ENCODE data around the gene HBE1. TPM values are rescaled to one million over a fixed set of nuclear protein-coding genes. Genes with fewer than 3 reads are reported as not detected.

Gene HBE1
- total and polyA plus RNA-seq, 9 donors = 0.38 to 2.2 (median 0.62) TPM; not detected in 5

- TF ChIP-seq POLR2A (IDR thresholded peaks at IDR 0.05) (no peak), CTCF (IDR thresholded peaks at IDR 0.05) (no peak), EP300 (IDR thresholded peaks at IDR 0.05) (no peak)
- H3K9me3 ChIP-seq = no peaks in the 10 kb centered on the region
- H3K4me1 ChIP-seq (ENCODE audit: insufficient read depth) = no peaks in the 10 kb centered on the region
- no peaks in the 10 kb centered on the region for H3K27me3 ChIP-seq
- DNase-seq = no peak
- no peak within 1 kb of the TSS for H3K27ac ChIP-seq
- no peak within 1 kb of the TSS for H3K4me3 ChIP-seq
- H3K36me3 ChIP-seq = no peaks in the 10 kb centered on the region
- 4 to 30% (median 10%) methylated on average over 2 of the region's 2 CpGs for WGBS, 3 donors
- intact Hi-C loops (cut with DNase I) = no loop called here
Observed at GRCh38 chr11:5234381-5234834, 35.3 kb downstream of the HBE1 start, which contains the start of gene HBD. HBD (minus strand) TSS chr11:5234483; CDS start chr11:5234433, 50 bp downstream.

DNA sequence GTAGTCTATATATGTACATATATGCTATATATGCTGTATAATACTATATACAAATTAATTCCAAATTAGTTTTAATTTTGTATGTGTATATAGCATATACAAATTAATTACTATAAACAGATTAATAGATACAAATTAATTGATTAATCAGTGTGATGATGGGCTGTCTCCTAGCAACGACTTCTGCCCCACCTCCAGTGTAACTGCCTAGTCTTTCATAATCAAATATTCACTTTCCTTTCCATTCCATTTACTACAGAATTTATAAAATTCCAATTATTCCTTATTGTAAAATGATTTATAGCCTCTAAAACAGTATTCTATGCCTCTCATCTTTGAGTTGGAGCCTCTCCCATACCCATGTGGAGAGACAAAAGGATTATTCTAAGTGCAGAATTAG is 36.4 kb downstream of the HBE1 start:
- no peaks in the 10 kb centered on the region for H3K27me3 ChIP-seq
- no peaks in the 10 kb centered on the region for H3K4me1 ChIP-seq (ENCODE audit: insufficient read depth)
- H3K4me3 ChIP-seq = no peak overlapping the region
- intact Hi-C loops (cut with DNase I) = no loop called here
- no peaks in the 10 kb centered on the region for H3K36me3 ChIP-seq
- 88 to 95% (median 94%) methylated on average over 1 of the region's 1 CpG for WGBS, 3 donors
- H3K27ac ChIP-seq = no peak overlapping the region
- no peak for DNase-seq
- H3K9me3 ChIP-seq = no peaks in the 10 kb centered on the region
- TF ChIP-seq CTCF (IDR thresholded peaks at IDR 0.05) (no peak), EP300 (IDR thresholded peaks at IDR 0.05) (no peak), POLR2A (IDR thresholded peaks at IDR 0.05) (no peak)

- WGBS, 3 donors = 97 to 100% (median 98%) methylated on average over 2 of the region's 2 CpGs
- no peak overlapping the region for H3K4me3 ChIP-seq
- H3K4me1 ChIP-seq (ENCODE audit: insufficient read depth) = no peaks in the 10 kb centered on the region
- no peaks in the 10 kb centered on the region for H3K27me3 ChIP-seq
- no peaks in the 10 kb centered on the region for H3K9me3 ChIP-seq
- DNase-seq = no peak
- H3K36me3 ChIP-seq = no peaks in the 10 kb centered on the region
- H3K27ac ChIP-seq = no peak overlapping the region
- intact Hi-C loops (cut with DNase I) = no loop called here
- no peak for TF ChIP-seq POLR2A (IDR thresholded peaks at IDR 0.05)
- no peak for TF ChIP-seq CTCF (IDR thresholded peaks at IDR 0.05)
Observed at GRCh38 chr11:5232821-5233220, 36.9 kb downstream of the HBE1 start.

DNA sequence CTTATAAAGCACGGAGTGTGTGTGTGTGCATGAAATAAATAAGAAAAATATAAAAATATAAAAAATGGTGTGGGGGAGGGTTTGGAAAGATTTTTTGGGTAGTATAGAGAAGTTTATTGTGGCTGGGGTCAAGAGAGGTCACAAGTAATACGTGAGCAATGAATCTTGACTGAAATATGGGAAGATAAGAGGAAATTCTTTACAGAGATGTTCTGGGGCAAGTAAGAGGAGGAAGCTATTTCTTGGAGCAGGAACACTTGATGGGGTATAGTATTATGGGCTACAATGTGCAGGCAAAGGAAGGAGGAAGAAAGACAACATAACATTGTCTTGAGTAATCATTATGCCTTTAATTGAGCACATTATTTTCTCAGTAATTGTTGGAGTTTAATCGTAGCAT is 37.6 kb downstream of the HBE1 start:
- intact Hi-C loops (cut with DNase I) = no loop called here
- 56 to 62% (median 61%) methylated on average over 3 of the region's 3 CpGs for WGBS, 3 donors
- Histone ChIP-seq H3K4me3 (no peak overlapping the region), H3K36me3 (no peaks in the 10 kb centered on the region), H3K9me3 (no peaks in the 10 kb centered on the region), H3K27me3 (no peaks in the 10 kb centered on the region), H3K4me1 (ENCODE audit: insufficient read depth) (no peaks in the 10 kb centered on the region), H3K27ac (no peak overlapping the region)
- TF ChIP-seq EP300 (IDR thresholded peaks at IDR 0.05) = no peak
- no peak for TF ChIP-seq POLR2A (IDR thresholded peaks at IDR 0.05)
- no peak for TF ChIP-seq CTCF (IDR thresholded peaks at IDR 0.05)
- no peak for DNase-seq
